Inflammatory macrophage (primary cell): ENCODE results near the gene TRMT10B.
"Not testable (repeated sequence)": the region's sequence is repeated elsewhere in the genome, so short reads cannot be mapped to it uniquely, and the experiment has no call there.

Source experiments
- DNase-seq, 2 donors: peaks; one replicate each; pipeline ENCODE4 v3.0.0-alpha.2; 2020 to 2022

TRMT10B gene

GRCh38 chr9:37751704-37752103 lies 1.9 kb upstream of the TRMT10B start:
- not testable (repeated sequence) for DNase-seq

- not testable (repeated sequence) for DNase-seq
Observed at GRCh38 chr9:37752112-37752511, 1.5 kb upstream of the TRMT10B start.

DNA sequence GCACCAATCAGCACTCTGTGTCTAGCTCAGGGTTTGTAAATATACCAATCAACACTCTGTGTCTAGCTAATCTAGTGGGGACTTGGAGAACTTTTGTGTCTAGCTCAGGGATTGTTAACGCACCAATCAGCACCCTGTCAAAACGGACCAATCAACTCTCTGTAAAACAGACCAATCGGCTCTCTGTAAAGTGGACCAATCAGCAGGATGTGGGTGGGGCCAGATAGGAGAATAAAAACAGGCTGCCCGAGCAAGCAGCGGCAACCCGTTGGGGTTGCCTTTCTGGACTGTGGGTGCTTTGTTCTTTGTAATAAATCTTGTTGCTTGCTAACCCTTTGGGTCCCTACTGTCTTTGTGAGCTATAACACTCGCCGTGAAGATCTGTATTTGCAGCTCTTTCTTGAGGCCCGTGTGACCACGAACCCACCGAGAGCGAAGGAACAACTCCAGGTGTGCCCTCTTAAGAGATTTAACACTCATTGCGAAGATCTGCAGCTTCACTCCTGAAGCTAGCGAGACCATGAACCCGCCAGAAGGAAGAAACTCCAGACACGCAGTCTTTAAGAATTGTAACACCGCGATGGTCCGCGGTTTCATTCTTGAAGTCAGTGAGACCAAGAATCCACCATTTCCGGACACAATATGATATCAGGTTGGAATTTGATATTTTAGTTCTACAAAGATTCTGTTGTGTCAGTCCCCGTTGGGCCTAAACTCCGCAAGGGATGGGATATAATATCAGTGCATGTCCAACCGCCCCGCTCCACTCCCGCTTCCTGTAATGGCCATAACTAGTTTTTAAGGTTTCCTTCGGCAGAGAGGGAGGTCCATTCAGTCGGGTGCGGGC lies 740 bp upstream of the TRMT10B start:
- DNase-seq = no peak

DNA sequence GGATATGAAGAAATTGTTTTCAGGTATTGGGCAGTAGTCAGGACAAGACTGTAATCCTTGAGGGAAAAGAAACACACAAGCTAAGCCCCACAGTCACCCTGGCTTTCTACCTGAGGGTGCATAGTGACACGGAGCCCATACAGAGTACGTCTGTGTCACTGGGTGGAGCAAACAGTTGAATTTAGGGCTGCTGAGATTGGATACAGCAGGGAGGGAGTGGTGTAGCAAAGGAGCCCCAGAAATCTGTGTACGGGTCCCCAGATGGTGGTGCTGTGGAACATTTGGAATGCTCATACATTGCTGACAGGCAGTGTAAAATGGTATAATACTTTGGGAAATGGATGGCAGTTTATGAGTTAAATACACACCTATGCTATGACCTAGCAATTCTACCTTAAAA lies 5.1 kb downstream of the TRMT10B start:
- DNase-seq = no peak

- DNase-seq = no peak
Observed at GRCh38 chr9:37760416-37761161, 7.0 kb downstream of the TRMT10B start.

DNA sequence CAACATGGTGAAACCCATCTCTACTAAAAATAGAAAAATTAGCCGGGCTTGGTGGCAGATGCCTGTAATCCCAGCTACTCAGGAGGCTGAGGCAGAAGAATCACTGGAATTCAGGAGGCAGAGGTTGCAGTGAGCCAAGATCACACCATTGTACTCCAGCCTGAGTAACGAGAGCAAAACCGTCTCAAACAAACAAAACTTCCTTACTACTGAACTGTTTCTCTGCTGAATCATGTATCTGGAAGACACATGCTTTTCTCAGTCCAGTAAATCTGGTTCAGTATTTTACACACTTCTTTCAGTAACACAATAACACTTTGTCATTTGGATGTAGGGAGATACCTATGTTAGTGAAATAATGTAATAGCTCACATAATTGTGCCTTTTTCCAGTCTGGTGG lies 7.9 kb downstream of the TRMT10B start:
- no peak for DNase-seq

- not testable (repeated sequence) for DNase-seq
Observed at GRCh38 chr9:37765263-37765662, 11.7 kb downstream of the TRMT10B start.

DNA sequence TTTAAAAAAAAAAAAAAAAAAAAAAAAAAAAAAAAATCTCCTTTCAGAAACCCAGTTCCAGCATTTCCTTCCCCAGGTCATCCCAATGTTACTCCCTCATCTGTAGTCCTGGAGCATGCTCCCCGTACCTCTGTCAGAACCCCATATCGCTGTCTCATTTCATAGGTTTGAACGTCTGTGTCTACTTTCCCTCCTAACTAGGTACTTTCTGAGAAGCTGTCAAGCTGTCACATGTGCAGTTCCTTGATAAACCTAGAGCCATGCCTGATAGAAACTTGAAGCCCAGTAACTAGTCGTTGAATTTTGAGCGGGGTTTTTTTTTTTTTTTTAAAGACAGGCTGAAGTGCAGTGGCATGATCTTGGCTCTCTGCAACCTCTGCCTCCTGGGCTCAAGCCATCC lies 15.7 kb downstream of the TRMT10B start:
- no peak for DNase-seq

- DNase-seq = no peak
Observed at GRCh38 chr9:37769995-37770394, 16.4 kb downstream of the TRMT10B start.

- no peak for DNase-seq
Observed at GRCh38 chr9:37775216-37775919, 21.8 kb downstream of the TRMT10B start.

GRCh38 chr9:37776328-37776727 lies 22.7 kb downstream of the TRMT10B start:
- no peak for DNase-seq

- no peak for DNase-seq
Observed at GRCh38 chr9:37778534-37778933, 24.9 kb downstream of the TRMT10B start.

DNA sequence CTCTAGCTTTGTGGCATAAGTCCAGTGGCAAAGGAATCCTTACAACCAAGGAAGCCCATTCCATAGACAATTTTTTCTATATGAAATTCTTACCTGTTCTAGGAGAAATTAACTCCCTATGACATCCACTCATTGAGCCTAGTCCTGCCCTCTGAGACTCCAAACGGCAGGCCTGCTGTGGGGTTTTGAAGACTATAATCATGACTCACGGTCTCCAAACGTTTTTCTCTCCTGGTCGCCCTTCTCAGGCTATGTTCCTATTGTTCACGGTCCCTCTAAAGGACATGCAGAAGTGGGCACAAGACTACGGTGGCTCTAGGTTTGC lies 30.6 kb downstream of the TRMT10B start:
- DNase-seq = no peak

DNA sequence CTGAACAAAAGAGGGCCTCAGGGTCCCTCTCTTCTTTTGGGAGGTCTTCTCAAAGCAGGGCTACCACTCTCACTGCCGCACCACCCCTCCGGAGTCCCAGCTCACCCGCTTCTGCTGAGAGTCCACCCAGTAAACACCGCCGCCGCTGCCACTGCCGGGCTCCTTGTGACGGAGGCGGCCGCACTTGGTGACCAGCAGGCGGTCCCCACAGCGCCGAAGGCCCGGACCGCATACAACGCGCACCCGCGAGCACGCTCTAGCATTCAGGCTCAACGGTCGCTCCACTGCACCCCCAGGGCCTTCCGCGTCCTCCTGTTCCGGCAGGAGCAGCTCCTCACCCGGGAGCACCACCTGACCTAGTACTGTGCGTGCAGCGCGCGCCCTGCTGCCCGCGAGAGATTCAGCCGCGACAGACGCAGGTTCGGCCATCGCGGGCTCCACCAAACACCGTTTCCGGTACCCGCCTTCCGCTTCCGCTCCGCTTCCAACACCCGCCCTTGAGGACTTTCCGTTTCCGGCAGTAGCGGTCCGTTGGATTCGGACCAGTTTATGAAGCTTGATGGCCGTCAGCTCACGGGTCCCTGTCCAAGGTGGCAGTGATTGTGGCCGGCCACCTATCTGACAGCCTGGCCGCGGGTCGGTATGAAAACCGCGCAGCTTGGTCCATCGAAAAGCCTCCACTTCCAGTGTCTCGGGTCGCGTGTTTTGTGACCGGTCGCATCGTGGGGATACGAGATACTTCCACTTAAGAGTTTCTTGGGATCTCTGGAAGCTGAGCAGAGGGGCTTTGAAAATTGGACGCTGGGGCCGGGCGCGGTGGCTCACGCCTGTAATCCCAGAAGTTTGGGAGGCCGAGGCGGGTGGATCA lies 31.2 kb downstream of the TRMT10B start, which contains the start of gene EXOSC3:
Gene EXOSC3 (minus strand): TSS at position 449 of the 868 bp plus-strand sequence. CDS start 20 bp downstream, at position 429.
- DNase-seq = peak; percentile 94 to 95

GRCh38 chr9:37787059-37787458 lies 33.5 kb downstream of the TRMT10B start:
- DNase-seq = no peak

DNA sequence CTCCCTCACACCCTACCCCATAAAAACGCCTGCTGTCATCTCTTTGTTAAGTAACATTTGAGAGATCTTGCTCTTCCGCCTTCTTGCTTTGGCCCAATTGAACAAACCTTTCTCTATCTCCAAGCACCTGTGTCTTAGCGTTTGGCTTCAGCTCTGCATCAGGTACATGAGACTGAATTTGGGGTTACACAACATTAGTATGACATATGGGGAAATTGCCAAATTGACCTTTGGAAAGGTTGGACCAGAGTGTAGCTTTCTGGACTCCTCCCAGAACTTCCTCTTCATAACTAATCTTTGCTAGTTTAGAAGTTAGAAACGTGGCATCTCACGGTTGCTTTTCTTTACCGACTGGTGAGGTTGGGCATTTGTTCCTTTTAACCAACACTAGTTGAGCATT lies 34.7 kb downstream of the TRMT10B start:
- DNase-seq = peak; percentile 18 to 62

GRCh38 chr9:37790096-37790495 lies 36.5 kb downstream of the TRMT10B start:
- DNase-seq = no peak

DNA sequence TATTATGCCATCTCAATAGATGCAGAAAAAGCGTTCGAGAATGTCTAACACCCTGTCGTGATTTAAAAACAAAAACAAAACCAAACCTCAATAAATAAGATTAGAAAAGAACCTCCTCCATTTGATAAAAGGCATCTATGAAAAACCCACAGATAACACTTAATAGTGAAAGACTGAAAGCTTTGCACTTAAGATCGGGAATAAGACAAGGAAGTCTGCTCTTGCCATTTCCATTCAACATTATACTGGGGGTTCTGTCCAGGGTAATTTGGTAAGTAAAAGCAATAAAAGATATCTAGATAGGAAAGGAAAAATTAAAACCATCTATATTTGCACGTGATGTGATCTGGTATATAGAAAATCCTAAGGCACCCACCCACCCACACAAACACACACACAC lies 38.5 kb downstream of the TRMT10B start:
- DNase-seq = no peak

DNA sequence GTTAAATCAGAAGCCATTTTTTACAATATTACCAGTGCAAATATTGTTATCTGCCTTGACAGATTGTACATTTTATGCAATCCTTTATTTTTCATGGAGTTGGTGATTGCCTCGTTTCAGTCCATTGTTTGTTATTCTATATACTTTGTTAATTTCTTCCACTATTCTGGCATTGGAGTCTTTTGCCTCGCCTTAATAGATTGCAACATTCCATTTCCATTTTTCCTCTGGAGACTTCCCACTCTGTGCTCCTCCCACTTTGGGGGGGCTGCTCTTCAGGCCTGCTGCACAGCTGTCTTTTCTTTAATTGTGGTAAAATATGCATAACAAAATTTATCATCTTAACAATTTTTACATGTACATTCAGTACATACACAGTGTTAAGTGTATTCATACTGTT lies 42.6 kb downstream of the TRMT10B start:
- DNase-seq = no peak

- no peak for DNase-seq
Observed at GRCh38 chr9:37798677-37799076, 45.1 kb downstream of the TRMT10B start.

- peak; percentile 84 to 86 for DNase-seq
Observed at GRCh38 chr9:37800631-37801286, 47.2 kb downstream of the TRMT10B start, which contains the start of gene DCAF10. Gene DCAF10 (plus strand): TSS chr9:37800797. CDS start chr9:37800867, 70 bp downstream.
